H9 (cell line): Measurements from ENCODE around the gene NEURL1B. TPM values are rescaled to one million over a fixed set of nuclear protein-coding genes. Genes with fewer than 3 reads are reported as not detected.

Experiments
- DNase-seq: peaks from one replicate; pipeline ENCODE4 v3.0.0-alpha.2; 2017
- H2AFZ ChIP-seq: one replicate; pipeline ENCODE4 v1.6.1; 2013; ENCODE audit warnings: mild to moderate bottlenecking, low read length, control low read depth, moderate library complexity
- H2AK5ac ChIP-seq: 2 replicates; pipeline ENCODE4 v1.6.1; 2013; ENCODE audit warnings: low read length, control low read depth, mixed read lengths; ENCODE audit not compliant: insufficient read length
- H2BK120ac ChIP-seq: one replicate; pipeline ENCODE4 v1.6.1; 2013; ENCODE audit warnings: low read depth, mild to moderate bottlenecking, low read length, control low read depth, inconsistent platforms; ENCODE audit not compliant: poor library complexity, severe bottlenecking
- H2BK12ac ChIP-seq: 2 replicates; pipeline ENCODE4 v1.6.1; 2013; ENCODE audit warnings: low read length, control low read depth, mixed read lengths, low read depth; ENCODE audit not compliant: insufficient read length
- H2BK15ac ChIP-seq: 2 replicates; pipeline ENCODE4 v1.6.1; 2013; ENCODE audit warnings: low read depth, low read length, control low read depth
- H2BK20ac ChIP-seq: one replicate; pipeline ENCODE4 v1.6.1; 2013; ENCODE audit warnings: low read depth, mild to moderate bottlenecking, low read length, control low read depth, inconsistent platforms; ENCODE audit not compliant: poor library complexity, severe bottlenecking
- H2BK5ac ChIP-seq: 2 replicates; pipeline ENCODE4 v1.6.1; 2013; ENCODE audit warnings: low read length, control low read depth, mixed read lengths; ENCODE audit not compliant: insufficient read length
- H3K14ac ChIP-seq: 2 replicates; pipeline ENCODE4 v1.6.1; 2013; ENCODE audit warnings: low read length, control low read depth; ENCODE audit not compliant: insufficient read depth
- H3K18ac ChIP-seq: 2 replicates; pipeline ENCODE4 v1.6.1; 2013; ENCODE audit warnings: low read depth, mild to moderate bottlenecking, mixed read lengths, low read length, control low read depth; ENCODE audit not compliant: insufficient read length
- H3K23ac ChIP-seq: 2 replicates; pipeline ENCODE4 v1.6.1; 2013; ENCODE audit warnings: low read length, control low read depth, mixed read lengths, low read depth; ENCODE audit not compliant: insufficient read length
- H3K23me2 ChIP-seq: 2 replicates; pipeline ENCODE4 v1.6.1; 2013; ENCODE audit warnings: low read depth, mild to moderate bottlenecking, mixed read lengths, low read length, control low read depth; ENCODE audit not compliant: insufficient read length, poor library complexity, severe bottlenecking
- H3K27ac ChIP-seq: 2 replicates; pipeline ENCODE4 v1.5.1; 2013; ENCODE audit warnings: low read length, control low read depth, mixed read lengths, low read depth; ENCODE audit not compliant: insufficient read length
- H3K27me3 ChIP-seq: 2 replicates; pipeline ENCODE4 v1.6.1; 2013; ENCODE audit warnings: low read length, control low read depth, inconsistent platforms; ENCODE audit not compliant: insufficient read depth
- H3K4ac ChIP-seq: 2 replicates; pipeline ENCODE4 v1.6.1; 2013; ENCODE audit warnings: low read depth, mild to moderate bottlenecking, control low read depth, inconsistent platforms, low read length, moderate library complexity
- H3K4me1 ChIP-seq: 2 replicates; pipeline ENCODE4 v1.6.1; 2013; ENCODE audit warnings: low read length, control low read depth, inconsistent platforms; ENCODE audit not compliant: insufficient read depth
- H3K4me2 ChIP-seq: 2 replicates; pipeline ENCODE4 v1.6.1; 2013; ENCODE audit warnings: low read length, control low read depth, mixed read lengths; ENCODE audit not compliant: insufficient read length, insufficient read depth
- H3K56ac ChIP-seq: 2 replicates; pipeline ENCODE4 v1.6.1; 2013; ENCODE audit warnings: low read depth, mild to moderate bottlenecking, mixed read lengths, low read length, control low read depth; ENCODE audit not compliant: insufficient read length
- H3K79me1 ChIP-seq: 2 replicates; pipeline ENCODE4 v1.6.1; 2013; ENCODE audit warnings: low read depth, mild to moderate bottlenecking, moderate library complexity, low read length, control low read depth, inconsistent platforms; ENCODE audit not compliant: insufficient read depth, poor library complexity, severe bottlenecking
- H3K79me2 ChIP-seq: 2 replicates; pipeline ENCODE4 v1.6.1; 2013; ENCODE audit warnings: low read length, control low read depth, inconsistent platforms; ENCODE audit not compliant: insufficient read depth
- H3K9ac ChIP-seq: 2 replicates; pipeline ENCODE4 v1.6.1; 2013; ENCODE audit warnings: low read length, control low read depth, mixed read lengths; ENCODE audit not compliant: insufficient read length; ENCODE audit errors: extremely low read depth
- H3K9me3 ChIP-seq: one replicate; pipeline ENCODE4 v1.6.1; 2013; ENCODE audit warnings: low read depth, low read length, inconsistent platforms; ENCODE audit not compliant: control insufficient read depth
- H3T11ph ChIP-seq: one replicate; pipeline ENCODE4 v1.6.1; 2013; ENCODE audit warnings: mild to moderate bottlenecking, low read length, control low read depth, inconsistent platforms
- H4K20me1 ChIP-seq: one replicate; pipeline ENCODE4 v1.6.1; 2013; ENCODE audit not compliant: control insufficient read depth, insufficient read length, insufficient read depth
- H4K5ac ChIP-seq: 2 replicates; pipeline ENCODE4 v1.6.1; 2013; ENCODE audit warnings: low read depth, mild to moderate bottlenecking, mixed read lengths, low read length, control low read depth; ENCODE audit not compliant: insufficient read length
- H4K8ac ChIP-seq: replicated peaks from 2 replicates; pipeline ENCODE4 v1.6.1; 2013; ENCODE audit warnings: low read length, control low read depth, mixed read lengths, low read depth; ENCODE audit not compliant: insufficient read length
- H4K91ac ChIP-seq: 2 replicates; pipeline ENCODE4 v1.6.1; 2013; ENCODE audit warnings: low read depth, mild to moderate bottlenecking, moderate library complexity, mixed read lengths, low read length, control low read depth; ENCODE audit not compliant: insufficient read length
- H3K27ac Mint-ChIP-seq, 3 experiments: 2 replicates in 2 of 3; 3 replicates in 1 of 3; pipeline ENCODE4 v1.8.0; 2020 to 2021; ENCODE audit warnings: mixed read lengths in 3 of 3, mild to moderate bottlenecking in 1 of 3, moderate library complexity in 1 of 3
- H3K27me3 Mint-ChIP-seq: 2 replicates; pipeline ENCODE4 v1.8.0; 2021; ENCODE audit warnings: low read depth, mild to moderate bottlenecking, moderate library complexity, mixed read lengths
- H3K36me3 Mint-ChIP-seq, 3 experiments: 2 replicates in 2 of 3; 3 replicates in 1 of 3; pipeline ENCODE4 v1.8.0; 2020 to 2021; ENCODE audit warnings: low read depth in 3 of 3, mixed read lengths in 3 of 3; ENCODE audit not compliant: insufficient read depth in 1 of 3
- H3K4me1 Mint-ChIP-seq, 2 experiments: 2 replicates each; pipeline ENCODE4 v1.8.0; 2020; ENCODE audit warnings: mixed read lengths in 2 of 2
- H3K4me3 Mint-ChIP-seq, 2 experiments: 2 replicates in 1 of 2; 3 replicates in 1 of 2; pipeline ENCODE4 v1.8.0; 2020 to 2021; ENCODE audit warnings: mild to moderate bottlenecking in 2 of 2, mixed read lengths in 2 of 2, moderate library complexity in 1 of 2
- H3K9me3 Mint-ChIP-seq, 2 experiments: 2 replicates in 1 of 2; 3 replicates in 1 of 2; pipeline ENCODE4 v1.8.0; 2020; ENCODE audit warnings: mild to moderate bottlenecking in 2 of 2, mixed read lengths in 2 of 2, moderate library complexity in 1 of 2
- WGBS: extraction: QIAGEN DNeasy Blood & Tissue Kit; methylation state at CpG from one replicate; pipeline ENCODE4 v1.1.7; 2013; ENCODE audit warnings: missing lambda C conversion rate, low lambda C conversion rate, mixed read lengths; ENCODE audit not compliant: insufficient read length; ENCODE audit errors: extremely low coverage; 5-methylcytosine and 5-hydroxymethylcytosine counted together
- total RNA-seq: library from RNA; stranded (reverse); gene quantifications from 2 replicates; pipeline ENCODE4 v1.2.1, GENCODE V29; 2021
- TF ChIP-seq, protein P1 (sequence below): fragments of 200-600 bp; sonication (generic); conservative IDR thresholded peaks from 3 replicates; pipeline ENCODE4 v1.8.0; 2021; ENCODE audit warnings: antibody characterized with exemption, mild to moderate bottlenecking

The NEURL1B gene
- total RNA-seq, 1 experiment from 2014 or later, result 3.6 TPM

DNA sequence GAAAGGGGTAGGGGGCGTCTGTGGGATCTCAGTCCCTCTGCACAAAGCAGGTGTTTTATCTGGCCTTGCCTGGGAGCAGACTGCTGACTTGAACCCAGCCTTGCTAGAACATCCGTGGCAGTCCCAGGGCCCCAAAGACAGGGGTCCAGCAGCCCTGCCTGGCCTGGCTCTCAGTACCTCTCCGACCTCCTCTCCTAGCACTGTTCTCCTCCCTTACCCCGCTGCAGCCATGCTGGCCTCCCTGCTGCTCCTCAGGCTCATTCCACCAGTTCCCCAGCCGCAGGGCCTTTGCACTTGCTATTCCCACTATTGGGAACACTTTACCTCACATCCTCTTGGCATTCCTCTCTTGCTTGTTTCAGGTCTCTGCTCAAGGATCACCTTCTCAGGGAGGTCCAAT, 84.7 kb downstream of the NEURL1B start:
- Histone ChIP-seq H3K4me1 (no peaks in the 10 kb centered on the region), H4K5ac (no peak overlapping the region), H3K9ac (no peak overlapping the region), H2BK120ac (no peak overlapping the region), H3K14ac (no peak overlapping the region), H3K27ac (no peak overlapping the region), H3K18ac (no peak overlapping the region), H3K4ac (no peak overlapping the region), H2BK12ac (no peak overlapping the region), H3K56ac (no peak overlapping the region), H2AK5ac (no peak overlapping the region), H4K91ac (no peak overlapping the region), H3K4me2 (no peak overlapping the region), H3T11ph (no peak overlapping the region), H3K79me2 (no peaks in the 10 kb centered on the region), H4K20me1 (no peaks in the 10 kb centered on the region), H3K79me1 (no peaks in the 10 kb centered on the region), H2BK20ac (no peak overlapping the region), H2BK5ac (no peak overlapping the region), H3K9me3 (no peaks in the 10 kb centered on the region), H3K23me2 (no peaks in the 10 kb centered on the region), H3K27me3 (no peaks in the 10 kb centered on the region), H4K8ac (no peak overlapping the region), H2AFZ (no peak overlapping the region), H2BK15ac (no peak overlapping the region), H3K23ac (no peak overlapping the region)
- H3K36me3 Mint-ChIP-seq, result no peaks in the 10 kb centered on the region
- no peak for DNase-seq
- H3K4me3 Mint-ChIP-seq, result no peak overlapping the region
- peaks cover 79% of the 10 kb centered on the region for H3K27me3 Mint-ChIP-seq
- H3K4me1 Mint-ChIP-seq, result peaks cover 2 to 3% of the 10 kb centered on the region in 2 experiments; a peak in 1 of 4 replicates
- no peak overlapping the region for H3K27ac Mint-ChIP-seq
- no peaks in the 10 kb centered on the region for H3K9me3 Mint-ChIP-seq
- WGBS, result no CpG with 5 or more reads among the region's 5 CpGs
- TF ChIP-seq, protein P1, sequence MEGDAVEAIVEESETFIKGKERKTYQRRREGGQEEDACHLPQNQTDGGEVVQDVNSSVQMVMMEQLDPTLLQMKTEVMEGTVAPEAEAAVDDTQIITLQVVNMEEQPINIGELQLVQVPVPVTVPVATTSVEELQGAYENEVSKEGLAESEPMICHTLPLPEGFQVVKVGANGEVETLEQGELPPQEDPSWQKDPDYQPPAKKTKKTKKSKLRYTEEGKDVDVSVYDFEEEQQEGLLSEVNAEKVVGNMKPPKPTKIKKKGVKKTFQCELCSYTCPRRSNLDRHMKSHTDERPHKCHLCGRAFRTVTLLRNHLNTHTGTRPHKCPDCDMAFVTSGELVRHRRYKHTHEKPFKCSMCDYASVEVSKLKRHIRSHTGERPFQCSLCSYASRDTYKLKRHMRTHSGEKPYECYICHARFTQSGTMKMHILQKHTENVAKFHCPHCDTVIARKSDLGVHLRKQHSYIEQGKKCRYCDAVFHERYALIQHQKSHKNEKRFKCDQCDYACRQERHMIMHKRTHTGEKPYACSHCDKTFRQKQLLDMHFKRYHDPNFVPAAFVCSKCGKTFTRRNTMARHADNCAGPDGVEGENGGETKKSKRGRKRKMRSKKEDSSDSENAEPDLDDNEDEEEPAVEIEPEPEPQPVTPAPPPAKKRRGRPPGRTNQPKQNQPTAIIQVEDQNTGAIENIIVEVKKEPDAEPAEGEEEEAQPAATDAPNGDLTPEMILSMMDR, result no peak
